HG03280 (cell line): ENCODE results near the gene LATS1.
"Not testable (repeated sequence)": the region's sequence is repeated elsewhere in the genome, so short reads cannot be mapped to it uniquely, and the experiment has no call there.

ENCODE experiments used
- ATAC-seq: cut with Tn5 transposase; IDR thresholded peaks from one replicate; pipeline ENCODE4 v1.9.1; 2021; ENCODE audit warnings: mild to moderate bottlenecking, moderate library complexity; ENCODE audit not compliant: unreplicated experiment

The LATS1 gene

DNA sequence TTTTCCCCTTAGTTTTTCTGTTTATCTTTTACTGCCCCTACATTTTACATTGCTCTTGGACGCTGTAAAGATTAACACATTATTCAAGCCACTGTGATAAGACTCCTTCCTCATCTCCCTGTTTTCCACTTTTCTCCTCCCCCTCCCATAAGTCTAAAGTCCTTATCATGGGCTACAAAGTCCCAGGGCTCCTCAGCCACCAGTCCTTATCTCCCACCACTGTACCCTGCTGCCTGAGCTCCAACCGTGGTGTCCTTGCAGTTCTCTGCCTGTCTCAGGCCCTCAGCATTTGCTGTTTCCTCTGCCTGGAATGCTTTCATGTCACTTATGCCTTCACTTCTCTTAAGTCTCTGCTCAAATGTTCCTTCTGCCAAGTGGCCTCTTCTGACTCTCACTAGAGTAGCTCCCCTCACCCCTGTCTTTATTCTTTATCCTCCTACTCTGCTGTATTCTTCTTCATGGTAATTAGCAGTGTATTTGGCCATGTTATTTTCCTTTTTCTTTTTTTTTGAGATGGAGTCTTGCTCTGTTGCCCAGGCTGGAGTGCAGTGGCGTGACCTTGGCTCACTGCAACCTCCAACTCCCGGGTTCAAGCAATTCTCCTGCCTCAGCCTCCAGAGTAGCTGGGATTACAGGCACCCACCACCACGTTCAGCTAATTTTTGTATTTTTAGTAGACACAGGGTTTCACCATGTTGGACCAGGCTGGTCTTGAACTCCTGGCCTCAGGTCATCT lies 10.8 kb upstream of the LATS1 start:
- ATAC-seq = no peak

DNA sequence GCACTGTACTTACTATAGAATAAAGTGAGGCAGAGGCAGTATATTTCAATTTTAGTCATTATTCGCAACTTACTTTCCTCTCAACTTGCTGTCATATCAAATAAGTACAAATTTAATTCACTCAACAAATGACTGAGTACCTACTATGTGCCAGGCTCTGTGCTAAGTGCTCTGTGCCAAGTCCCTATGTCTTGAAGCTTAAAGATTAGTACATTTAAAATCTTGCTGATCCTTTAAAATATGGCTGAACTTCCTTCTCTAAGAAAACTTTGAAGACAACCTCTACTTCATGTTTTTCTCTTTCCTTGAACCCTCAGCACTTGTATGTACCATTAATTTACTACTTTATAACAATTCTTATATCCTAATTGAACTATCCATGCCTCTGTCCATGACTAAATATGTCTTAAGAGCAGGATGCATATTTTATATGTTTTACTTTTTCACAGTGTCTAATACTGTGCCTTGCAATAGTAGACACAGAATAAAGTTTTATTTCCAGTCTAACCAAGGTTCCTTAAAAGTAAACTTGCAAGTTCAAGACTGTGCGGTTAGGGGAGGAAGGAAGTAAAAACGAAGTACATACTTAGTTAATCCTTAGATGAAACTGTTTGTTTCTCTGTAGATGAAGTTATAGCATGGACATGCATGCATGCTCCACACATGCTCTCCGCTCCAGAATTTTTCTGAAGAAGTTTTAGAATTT lies 10.0 kb upstream of the LATS1 start:
- ATAC-seq = no peak

DNA sequence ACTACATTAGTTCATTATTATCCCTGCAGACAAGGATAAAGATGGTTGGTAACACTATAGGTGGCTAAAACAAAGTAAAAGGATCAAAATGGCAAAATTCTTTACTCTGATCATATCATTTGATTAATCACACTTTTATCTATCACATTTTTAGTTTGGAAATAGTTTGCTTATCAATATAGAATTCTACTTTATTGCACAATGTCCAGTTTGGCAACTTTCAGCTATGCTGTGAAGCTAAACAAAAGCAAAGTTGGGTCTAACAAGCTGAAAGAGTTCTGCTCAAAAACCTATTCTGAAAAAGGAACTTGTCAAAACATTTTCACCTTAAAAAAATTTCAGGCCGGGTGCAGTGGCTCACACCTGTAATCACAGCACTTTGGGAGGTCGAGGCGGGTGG lies 7.9 kb upstream of the LATS1 start:
- no peak for ATAC-seq

DNA sequence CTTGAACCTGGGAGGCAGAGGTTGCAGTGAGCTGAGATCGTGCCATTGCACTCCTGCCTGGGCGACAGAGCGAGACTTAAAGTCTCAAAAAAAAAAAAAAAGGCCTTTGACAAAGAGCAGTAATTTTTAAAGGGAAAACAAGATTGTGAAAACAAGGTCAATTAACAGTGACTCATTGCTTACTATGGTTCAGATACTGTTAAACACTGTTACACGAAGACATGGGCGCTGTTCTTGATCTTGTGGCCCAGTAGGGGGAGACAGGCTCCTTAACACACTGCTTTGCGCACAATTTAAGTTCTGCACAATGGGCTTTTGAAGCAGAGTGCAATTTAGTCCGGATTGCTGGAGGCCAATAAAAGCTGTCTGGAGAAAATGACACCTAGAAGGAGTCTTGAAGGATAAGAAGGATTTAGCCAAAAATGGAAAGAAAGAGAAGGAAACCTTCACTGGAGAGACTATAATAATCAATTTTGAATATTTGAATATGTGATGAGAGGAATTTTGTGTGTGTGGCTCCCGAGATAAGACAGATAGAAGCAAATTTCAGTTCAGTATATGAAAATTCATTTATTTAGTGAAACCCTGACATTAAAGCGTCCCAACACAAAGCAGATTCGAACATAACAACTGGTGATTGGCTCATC lies 6.0 kb upstream of the LATS1 start:
- peak; percentile 65 for ATAC-seq

DNA sequence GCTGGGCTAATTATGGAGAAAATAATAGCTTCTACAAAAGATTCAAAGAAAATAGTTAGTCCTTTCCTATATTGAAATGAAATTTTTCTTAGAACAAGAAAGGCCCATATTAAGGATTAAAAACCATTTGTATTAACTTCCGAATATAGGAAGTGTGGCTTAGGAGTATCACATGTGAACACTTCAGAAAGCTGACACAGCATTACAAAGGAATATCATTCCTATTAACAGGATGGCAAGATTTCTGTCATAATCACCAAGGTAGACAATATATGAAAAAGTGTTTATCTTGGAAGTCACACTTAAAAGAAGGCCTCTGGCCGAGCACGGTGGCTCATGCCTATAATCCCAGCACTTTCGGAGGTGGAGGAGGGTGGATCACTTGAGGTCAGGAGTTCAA lies 5.4 kb upstream of the LATS1 start:
- ATAC-seq = no peak

DNA sequence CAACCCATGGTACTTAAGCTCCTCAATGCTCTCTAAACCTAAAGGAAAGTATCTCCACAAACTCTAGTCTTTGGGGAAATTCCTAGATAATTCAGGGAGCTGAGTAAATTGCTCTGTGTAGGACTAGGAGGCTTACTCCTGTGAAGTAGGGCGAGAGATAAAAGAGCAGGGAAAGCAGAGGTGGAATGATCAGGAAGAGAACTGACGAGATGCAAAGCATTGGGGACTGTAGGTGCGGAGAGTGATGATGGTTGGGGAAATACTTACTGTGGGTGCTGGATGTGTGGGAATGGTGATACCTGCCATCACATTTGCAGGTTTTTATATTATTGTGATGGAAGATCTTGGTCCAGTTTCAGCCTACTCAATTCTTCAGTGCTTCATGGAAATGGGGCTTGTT lies 1.6 kb upstream of the LATS1 start:
- ATAC-seq = no peak

DNA sequence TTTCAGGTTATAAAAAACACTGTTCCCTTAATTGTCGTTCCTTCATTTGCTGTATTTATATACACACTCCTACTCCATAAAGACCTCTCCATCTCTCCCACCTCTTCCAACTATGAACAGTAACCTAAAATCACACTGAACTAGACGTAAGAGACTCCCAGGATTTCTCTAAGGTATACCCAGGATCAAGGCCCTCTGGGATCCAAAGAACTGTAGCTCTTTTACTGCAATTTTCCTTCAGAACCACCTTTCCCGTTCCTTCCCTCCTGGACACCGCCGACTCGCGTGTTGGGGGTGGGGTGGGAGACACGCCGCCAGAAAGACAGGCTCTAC lies 680 bp downstream of the LATS1 start:
- ATAC-seq = no peak

DNA sequence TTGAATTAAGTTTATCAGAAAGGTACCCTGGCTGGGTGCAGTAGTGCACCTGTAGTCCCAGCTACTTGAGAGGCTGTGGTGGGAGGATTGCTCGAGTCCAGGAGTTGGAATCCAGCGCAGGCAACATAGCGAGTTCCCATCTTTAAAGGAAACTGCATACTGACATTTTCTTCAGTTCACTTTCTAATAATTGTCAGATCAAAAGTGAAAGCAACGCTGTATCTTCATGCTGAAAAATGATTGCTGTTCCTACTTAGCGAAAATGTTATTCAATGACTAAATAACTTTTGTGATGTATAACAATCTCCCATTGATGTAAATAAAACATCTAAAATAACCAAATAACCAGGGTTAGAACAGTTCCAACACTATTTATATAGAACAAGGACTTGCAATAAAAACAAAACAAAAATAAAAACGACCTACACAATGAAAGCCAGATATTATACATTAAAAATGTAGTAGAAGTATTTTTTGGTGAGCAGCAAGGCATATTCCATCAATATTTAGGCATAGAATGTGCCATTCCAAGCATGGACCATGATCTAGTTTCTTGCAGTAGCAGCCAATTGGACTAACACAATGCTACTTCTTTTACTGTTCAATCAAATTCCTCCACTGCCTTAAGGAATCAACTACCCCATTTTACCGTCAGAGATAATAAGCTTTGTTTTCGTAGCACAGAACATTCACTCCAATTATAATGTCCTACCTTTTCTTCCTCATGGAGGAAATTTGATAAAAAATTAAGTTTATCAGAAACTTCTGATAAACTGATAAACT lies 1.5 kb downstream of the LATS1 start:
- no peak for ATAC-seq

DNA sequence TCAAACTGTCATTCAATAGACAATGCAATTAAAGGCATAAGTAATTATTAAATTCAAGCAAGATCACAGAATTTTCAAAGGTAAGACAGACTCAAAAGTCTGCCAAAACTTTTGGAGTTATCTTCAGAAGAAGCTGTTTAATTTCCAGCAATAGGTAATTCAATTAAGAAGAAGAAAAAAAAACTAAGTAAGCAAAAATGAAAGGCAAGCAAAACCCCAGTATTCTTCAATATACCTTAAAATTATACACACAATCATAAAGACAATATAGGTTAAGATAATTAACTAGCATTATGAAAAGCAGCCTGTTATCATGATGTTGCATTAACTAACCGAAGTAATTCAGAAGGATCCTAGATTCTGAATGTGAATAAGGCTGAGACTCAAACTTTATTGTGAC lies 3.5 kb downstream of the LATS1 start:
- no peak for ATAC-seq

DNA sequence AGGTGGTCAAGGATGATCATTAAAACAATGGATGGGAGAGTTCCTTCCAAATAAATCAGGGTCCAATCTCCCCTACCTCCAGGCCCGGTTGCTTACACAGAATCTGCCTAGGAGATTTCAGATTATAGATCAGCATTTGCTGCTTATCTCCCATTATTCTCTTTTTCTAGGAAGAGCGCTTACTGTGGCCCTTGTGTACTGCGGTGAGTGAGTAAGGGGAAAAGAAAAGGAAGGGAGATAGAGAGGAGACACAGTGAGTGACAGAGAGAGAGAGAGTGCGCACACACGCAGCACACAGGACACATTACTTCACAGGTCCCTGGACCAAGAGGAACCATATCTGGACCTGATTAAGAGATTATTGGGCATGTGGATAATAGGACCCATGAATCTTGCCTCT lies 6.2 kb downstream of the LATS1 start:
- no peak for ATAC-seq

DNA sequence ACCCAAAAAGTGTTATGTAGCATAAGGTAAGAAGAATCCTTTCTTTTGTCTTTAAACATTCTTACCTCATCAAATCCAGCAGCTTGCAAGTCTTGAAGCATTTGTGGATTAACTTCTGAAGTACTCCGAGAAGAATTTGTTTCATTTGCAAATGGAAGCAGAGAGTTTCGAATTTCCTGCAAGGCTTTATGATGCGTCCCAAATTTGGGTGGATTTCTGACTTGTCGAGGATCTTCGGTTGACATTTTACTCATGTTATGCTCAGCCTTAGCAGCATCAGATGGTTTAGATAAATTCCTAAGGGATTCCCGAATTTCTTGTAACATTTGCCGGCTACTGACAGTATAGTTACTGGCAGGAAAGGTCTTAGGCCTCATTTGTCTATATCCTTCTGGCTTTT lies 16.2 kb downstream of the LATS1 start:
- no peak for ATAC-seq

DNA sequence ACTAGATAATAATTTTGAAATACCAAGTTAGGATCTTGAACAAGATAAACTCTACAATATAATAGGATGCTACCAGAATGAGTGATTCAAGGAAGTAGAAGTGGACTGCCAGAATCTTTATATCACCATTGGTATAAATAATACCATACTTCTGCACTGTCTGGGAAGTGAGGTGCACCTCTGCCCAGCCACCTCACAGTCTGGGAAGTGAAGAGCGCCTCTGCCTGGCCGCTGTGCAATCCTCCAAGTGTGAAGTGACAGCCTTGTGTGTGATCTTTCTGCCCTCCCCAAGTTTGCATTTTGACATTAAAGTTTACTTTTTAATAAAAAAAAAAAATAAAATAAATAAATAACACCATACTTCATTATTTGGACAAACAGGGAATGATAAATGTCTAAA lies 18.8 kb downstream of the LATS1 start:
- ATAC-seq = no peak

DNA sequence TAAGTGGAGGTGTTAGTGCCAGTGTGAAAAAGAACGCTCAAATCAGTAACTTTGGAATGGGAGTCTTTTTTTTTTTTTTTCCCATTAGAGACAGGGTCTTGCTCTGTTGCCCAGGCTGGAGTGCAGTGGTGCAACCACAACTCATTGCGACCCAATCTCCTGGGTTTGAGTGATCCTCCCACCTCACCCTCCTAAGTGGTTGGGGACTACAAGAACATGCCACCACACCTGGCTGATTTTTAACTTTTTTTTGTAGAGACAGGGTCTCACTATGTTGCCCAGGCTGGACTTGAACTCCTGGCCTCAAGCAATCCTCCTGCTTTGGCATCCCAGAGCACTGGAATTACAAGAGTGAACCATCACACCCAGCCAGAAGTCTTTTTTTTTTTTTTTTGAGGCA lies 19.7 kb downstream of the LATS1 start:
- ATAC-seq = no peak

DNA sequence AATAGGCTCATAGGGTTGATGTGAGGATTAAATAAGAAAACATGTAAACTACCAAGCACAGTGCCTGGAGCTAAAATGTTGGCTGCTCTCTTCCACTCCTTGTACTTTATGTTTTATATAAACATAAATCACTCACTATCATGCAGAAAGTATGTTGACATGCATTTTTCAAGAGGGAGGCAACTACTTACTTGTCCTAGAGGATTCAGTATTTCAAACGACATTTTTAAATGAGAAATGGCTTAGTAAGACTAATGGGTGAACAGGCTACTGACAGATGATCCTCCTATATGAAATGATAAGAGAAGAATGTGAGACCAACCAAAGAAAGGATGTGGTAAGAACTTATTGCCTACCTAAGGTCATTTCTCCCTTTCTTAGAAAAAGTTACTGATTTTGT lies 21.0 kb downstream of the LATS1 start:
- ATAC-seq = no peak

DNA sequence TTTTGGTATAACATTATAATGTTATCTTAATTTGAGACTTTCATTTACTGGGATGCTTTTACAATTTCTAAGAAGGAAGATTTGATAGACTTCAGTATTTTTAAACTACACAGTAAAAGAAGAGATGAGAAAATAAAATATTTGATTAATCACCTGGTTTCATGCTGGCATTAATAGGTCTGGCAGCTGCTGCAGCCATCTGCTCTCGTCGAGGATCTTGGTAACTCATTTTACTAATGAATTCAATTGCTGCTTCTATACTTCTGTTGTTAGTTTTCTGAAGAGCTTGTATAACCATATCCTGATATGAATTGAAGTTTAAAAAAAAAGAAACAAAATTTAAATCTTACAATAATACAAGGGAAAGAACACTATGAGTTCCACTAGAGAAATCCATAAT lies 23.0 kb downstream of the LATS1 start:
- ATAC-seq = no peak

DNA sequence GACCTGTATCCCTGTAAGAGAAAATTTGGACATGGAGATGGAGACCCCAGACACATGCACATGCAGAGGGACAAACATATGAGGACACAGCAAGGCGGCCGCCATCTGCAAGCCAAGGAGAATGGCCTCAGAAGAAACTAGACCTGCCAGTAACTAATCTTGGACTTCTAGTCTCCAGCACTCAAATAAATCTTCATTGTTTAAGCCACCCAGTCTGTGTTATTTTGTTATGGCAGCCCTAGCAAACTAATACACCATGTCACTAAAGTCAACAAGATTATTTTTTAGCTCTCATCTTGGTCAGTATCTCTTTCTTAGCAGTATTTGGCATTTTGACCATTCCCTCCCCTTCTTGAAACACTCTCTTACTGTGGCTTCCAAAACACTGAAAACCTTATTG lies 26.7 kb downstream of the LATS1 start:
- no peak for ATAC-seq

DNA sequence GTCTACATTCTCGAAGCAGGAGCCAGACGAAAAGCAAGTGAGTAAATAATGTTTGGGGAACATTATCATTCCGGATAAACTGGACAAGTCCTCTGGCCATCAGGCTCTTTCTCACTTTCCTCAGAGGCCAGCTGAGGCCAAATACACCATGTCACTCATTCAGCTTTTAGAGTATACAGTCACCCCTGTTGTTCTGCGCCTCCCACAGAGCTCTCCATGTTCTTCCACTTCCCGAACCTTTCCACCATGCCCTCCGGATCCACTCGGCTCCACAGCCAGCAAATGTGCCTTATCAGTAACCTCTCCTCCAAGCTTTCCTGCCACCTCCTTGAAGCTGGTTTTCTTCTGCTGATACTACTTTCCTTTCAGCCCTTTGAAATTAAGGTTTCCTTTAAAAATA lies 31.7 kb downstream of the LATS1 start:
- ATAC-seq = no peak

DNA sequence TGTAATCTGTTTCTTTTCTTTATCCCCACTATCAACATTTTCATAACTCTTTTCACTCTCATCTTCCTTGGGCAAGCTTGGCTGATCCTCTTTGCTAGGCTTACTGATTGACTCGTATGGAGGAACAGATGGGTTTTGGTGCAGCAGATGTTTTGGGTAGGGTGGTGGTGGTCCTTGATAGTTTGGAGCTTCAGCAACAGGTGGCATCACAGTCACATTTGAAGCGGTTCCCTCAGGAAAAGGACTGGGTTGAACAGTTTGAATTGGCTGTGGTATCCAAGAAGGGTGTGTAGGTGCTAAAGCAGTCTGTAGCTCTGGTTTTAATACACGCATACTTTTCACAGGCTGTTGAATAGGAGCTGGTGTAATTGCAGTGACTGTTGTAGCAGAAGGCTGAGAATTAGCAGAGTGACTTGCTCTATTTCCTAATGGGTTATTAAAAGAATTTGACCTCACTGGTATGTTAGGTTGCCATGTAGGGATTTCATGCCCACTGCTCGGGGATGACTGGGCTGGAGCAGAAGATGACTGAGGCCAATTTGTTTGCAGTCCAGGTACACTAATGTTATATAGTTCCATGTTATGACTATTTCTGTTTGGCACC lies 34.5 kb downstream of the LATS1 start:
- ATAC-seq = no peak

DNA sequence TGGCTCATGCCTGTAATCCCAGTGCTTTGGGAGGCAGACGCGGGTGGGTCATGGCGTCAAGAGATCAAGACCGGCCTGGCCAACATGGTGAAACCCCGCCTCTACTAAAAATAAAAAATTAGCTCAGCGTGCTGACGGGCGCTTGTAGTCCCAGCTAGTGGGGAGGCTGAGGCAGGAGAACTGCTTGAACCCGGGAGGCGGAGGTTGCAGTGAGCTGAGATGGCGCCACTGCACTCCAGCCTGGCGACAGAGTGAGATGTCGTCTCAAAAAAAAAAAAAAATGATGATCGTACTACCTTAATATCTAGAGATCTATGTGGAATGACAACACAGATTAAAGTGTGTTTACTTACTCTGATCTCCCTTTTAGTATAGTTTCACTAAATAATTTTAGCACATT lies 36.1 kb downstream of the LATS1 start:
- not testable (repeated sequence) for ATAC-seq

DNA sequence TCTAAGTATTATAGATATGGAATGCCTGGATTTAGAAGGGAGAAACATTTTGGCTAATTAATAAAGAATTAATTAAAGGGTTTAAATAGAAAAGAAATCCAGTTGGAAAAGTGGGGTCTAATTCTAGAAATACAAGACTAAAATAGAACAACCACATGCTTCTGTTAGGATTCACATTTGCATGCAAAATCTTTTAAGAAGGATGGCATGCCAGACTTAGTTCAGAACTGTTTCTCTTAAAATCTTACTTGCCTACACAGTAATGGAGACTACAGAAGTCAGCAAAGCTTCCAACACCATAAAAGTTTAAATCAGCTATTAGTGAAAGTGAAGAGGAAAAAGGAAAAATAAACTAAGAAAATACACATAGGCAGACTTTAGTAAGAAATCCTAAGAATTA lies 36.7 kb downstream of the LATS1 start:
- no peak for ATAC-seq

DNA sequence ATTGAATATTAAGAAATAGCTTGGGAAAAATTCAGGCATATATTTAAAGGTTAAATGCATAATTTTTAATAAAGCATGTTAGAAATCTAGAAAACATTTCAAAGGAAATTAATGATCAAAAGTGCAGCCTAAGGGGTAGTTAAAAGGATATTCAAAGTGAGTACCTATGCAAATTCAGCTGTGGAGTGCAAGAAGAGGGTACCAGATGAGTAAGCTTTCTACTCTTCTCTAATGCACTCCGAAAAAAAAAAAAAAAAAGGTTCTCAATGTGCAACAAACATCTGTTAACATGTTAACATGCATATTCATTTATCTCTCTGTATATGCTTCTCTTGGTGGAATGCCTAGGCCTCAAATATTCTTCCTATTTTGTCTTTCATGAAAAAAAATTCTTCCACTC lies 37.4 kb downstream of the LATS1 start:
- no peak for ATAC-seq
